ENCODE measurements around the gene SATB1.

DNA sequence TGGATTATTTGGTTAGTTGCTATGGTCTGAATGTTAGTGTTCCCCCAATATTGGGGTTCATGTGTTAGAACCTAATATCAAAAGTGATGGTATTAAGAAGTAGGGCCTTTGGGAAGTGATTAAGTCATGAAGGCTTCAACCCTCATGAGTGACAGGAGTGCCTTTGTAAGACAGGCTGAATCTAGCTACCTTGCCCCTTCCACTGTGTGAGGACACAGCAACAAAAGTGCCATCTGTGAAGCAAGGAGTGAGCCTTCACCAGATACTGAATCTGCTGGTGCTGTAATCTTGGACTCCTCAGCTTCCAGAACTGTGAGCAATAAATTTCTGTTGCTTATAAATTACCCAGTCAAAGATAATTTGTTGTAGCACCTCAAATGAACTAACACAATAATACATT lies 22.6 kb upstream of the SATB1 start:
- TF ChIP-seq, protein P1, sequence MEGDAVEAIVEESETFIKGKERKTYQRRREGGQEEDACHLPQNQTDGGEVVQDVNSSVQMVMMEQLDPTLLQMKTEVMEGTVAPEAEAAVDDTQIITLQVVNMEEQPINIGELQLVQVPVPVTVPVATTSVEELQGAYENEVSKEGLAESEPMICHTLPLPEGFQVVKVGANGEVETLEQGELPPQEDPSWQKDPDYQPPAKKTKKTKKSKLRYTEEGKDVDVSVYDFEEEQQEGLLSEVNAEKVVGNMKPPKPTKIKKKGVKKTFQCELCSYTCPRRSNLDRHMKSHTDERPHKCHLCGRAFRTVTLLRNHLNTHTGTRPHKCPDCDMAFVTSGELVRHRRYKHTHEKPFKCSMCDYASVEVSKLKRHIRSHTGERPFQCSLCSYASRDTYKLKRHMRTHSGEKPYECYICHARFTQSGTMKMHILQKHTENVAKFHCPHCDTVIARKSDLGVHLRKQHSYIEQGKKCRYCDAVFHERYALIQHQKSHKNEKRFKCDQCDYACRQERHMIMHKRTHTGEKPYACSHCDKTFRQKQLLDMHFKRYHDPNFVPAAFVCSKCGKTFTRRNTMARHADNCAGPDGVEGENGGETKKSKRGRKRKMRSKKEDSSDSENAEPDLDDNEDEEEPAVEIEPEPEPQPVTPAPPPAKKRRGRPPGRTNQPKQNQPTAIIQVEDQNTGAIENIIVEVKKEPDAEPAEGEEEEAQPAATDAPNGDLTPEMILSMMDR (conservative IDR thresholded peaks at IDR 0.05 in 1 of 2, IDR thresholded peaks at IDR 0.05 in 1 of 2; ENCODE audit: low read depth in 1 of 2, low read length in 2 of 2), result no peak
- no peak for TF ChIP-seq EZH2 (IDR thresholded peaks at IDR 0.05; ENCODE audit: low read length, missing control alignments)
